Activated CD8-positive, alpha-beta T cell treated with anti-CD3 and anti-CD28 coated beads, Interleukin-2, amount 10 ng/mL, durations not matched to agents 7 days and 5 days (primary cell): ENCODE results near the gene PRDM5. TPM values are rescaled to one million over a fixed set of nuclear protein-coding genes. Genes with fewer than 3 reads are reported as not detected.

Experiments used
- ATAC-seq: fragments of 150-1000 bp; cut with Tn5 transposase; one replicate; pipeline ENCODE4 v1.10.0; 2021; ENCODE audit warnings: moderate library complexity
- CTCF ChIA-PET: fragments of 350-600 bp; sonication (Branson Sonifier 250); formaldehyde crosslinking; loops from one replicate; lab custom pipeline; 2021; ENCODE audit warnings: antibody characterized with exemption; lab: Charles Lee
- POLR2A ChIA-PET: fragments of 350-600 bp; sonication (Branson Sonifier 250); formaldehyde crosslinking; loops from one replicate; lab custom pipeline; 2021; ENCODE audit warnings: antibody characterized with exemption; lab: Charles Lee
- DNase-seq: peaks from one replicate; pipeline ENCODE4 v3.0.0-alpha.2; 2020
- H3K27ac Mint-ChIP-seq: one replicate; pipeline ENCODE4 v1.8.0; 2021; ENCODE audit warnings: mild to moderate bottlenecking, mixed read lengths
- H3K27me3 Mint-ChIP-seq: one replicate; pipeline ENCODE4 v1.8.0; 2021; ENCODE audit warnings: low read depth, mixed read lengths
- H3K36me3 Mint-ChIP-seq: one replicate; pipeline ENCODE4 v1.8.0; 2021; ENCODE audit warnings: low read depth, mixed read lengths
- H3K4me1 Mint-ChIP-seq: one replicate; pipeline ENCODE4 v1.8.0; 2021; ENCODE audit warnings: low read depth, mixed read lengths
- H3K4me3 Mint-ChIP-seq: one replicate; pipeline ENCODE4 v1.8.0; 2021; ENCODE audit warnings: mild to moderate bottlenecking, mixed read lengths
- H3K9me3 Mint-ChIP-seq: one replicate; pipeline ENCODE4 v1.8.0; 2022; ENCODE audit warnings: mixed read lengths; ENCODE audit not compliant: insufficient read depth
- total RNA-seq, 2 experiments: library from RNA; stranded (reverse); gene quantifications; one replicate each; pipeline ENCODE4 v1.2.3, GENCODE V29; 2021

PRDM5 gene
- total RNA-seq, 2 experiments from 2014 or later = 0.05 to 0.16 TPM

DNA sequence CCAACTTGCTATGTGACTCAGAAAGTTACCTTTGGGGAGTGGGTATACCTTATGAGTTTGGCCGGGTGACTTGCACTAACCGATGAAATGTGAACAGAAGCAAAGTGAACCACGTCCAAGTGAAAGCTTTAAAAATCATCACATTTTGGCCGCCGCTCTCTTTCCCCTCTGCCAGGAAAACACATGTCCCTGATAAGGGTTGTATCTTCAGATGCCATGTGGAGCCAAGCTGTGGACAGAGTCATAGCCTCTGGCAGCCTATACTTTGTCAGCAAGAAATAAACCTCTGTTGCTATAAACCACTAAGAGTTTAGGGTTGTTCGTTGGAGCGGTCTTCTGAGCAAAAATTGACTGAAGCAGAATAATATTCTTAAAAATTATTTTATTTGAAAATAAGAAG lies 92.3 kb downstream of the PRDM5 start:
- Mint-ChIP-seq H3K27me3 (no peaks in the 10 kb centered on the region), H3K4me3 (no peak overlapping the region), H3K36me3 (no peaks in the 10 kb centered on the region), H3K27ac (no peak overlapping the region), H3K9me3 (no peaks in the 10 kb centered on the region), H3K4me1 (no peaks in the 10 kb centered on the region)
- DNase-seq (no peak), ATAC-seq (no peak)
- ChIA-PET POLR2A (no interaction called here), CTCF (interaction anchor here (3.9 kb wide), 1 partner anchor 14 kb away, joined by 17 read pairs; no protein-coding TSS in a partner anchor)

DNA sequence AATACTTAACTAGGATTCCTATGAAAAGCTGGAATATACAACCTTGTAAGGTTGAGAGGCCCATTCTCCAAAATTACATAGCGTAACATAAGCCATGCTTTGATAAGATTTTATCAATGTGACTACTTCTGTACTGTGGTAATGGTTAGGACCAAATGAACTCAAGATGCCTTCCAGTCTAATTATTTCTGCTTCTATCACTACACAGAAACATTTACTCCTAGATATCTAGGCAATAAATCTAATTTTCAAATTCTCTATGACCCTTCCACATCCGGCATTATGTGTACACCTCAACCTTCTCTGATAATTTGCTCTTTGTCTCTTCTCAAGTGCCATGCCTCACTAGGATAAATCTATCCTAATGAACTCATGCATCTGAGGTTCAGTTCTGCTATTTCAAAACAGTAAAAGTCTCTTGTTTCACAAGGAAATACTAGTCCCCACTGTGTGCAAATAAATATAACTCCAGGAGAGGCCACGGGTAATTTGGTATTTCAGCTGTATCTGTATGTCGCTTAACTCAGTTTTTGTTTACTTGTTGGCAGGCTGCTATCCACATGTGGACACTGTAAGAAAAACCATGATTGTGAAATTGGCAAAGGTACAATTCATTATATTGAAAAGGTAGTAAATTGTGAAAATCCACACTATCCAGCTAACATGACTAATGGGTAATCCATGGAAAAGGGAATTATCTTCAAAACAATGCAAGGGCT lies 93.3 kb downstream of the PRDM5 start:
- CTCF ChIA-PET = interaction anchor here (3.9 kb wide), 1 partner anchor 15 kb away, joined by 17 read pairs; no protein-coding TSS in a partner anchor
- POLR2A ChIA-PET = no interaction called here

DNA sequence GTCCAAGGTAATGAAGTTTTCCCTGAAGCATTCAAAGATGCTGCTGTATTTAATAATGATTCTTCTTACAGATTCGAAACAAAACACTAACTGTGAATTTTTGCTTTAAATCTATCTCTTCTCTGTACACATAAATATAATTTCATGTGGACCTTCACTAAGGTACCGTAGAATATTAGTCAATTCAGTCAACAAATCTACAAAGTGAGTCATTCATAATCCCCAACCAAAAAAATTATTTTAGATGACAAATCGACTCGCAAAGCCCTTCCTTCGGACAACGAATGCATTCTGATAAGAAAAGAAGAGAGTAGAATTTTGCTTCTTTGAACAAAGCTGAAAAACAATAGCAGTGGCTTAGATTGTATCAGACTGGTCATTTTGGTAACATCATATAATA lies 95.7 kb downstream of the PRDM5 start:
- POLR2A ChIA-PET = no interaction called here
- ATAC-seq = no peak
- Mint-ChIP-seq H3K27me3 (no peaks in the 10 kb centered on the region), H3K27ac (no peak overlapping the region), H3K36me3 (no peaks in the 10 kb centered on the region), H3K9me3 (no peaks in the 10 kb centered on the region), H3K4me3 (no peak overlapping the region), H3K4me1 (no peaks in the 10 kb centered on the region)
- DNase-seq = no peak
- CTCF ChIA-PET = no interaction called here

More for the DNA sequence above, 93.3 kb downstream of the PRDM5 start:
- no peaks in the 10 kb centered on the region for H3K36me3 Mint-ChIP-seq
- DNase-seq (no peak), ATAC-seq (no peak)
- no peak overlapping the region for H3K27ac Mint-ChIP-seq
- no peak overlapping the region for H3K4me3 Mint-ChIP-seq
- H3K4me1 Mint-ChIP-seq = no peaks in the 10 kb centered on the region
- H3K27me3 Mint-ChIP-seq = no peaks in the 10 kb centered on the region
- no peaks in the 10 kb centered on the region for H3K9me3 Mint-ChIP-seq

- ATAC-seq (no peak), DNase-seq (no peak)
- Mint-ChIP-seq H3K4me1 (no peaks in the 10 kb centered on the region), H3K9me3 (no peaks in the 10 kb centered on the region), H3K27ac (no peak overlapping the region), H3K36me3 (no peaks in the 10 kb centered on the region), H3K27me3 (no peaks in the 10 kb centered on the region), H3K4me3 (no peak overlapping the region)
- CTCF ChIA-PET = no interaction called here
- POLR2A ChIA-PET = no interaction called here
These were observed 96.1 kb downstream of the PRDM5 start for GRCh38 chr4:120826449-120826848.

GRCh38 chr4:120824946-120825345 lies 97.6 kb downstream of the PRDM5 start:
- Mint-ChIP-seq H3K9me3 (no peaks in the 10 kb centered on the region), H3K4me3 (no peak overlapping the region), H3K4me1 (peaks cover under 1% of the 10 kb centered on the region), H3K27me3 (no peaks in the 10 kb centered on the region), H3K36me3 (no peaks in the 10 kb centered on the region), H3K27ac (no peak overlapping the region)
- DNase-seq (no peak), ATAC-seq (no peak)
- ChIA-PET CTCF (no interaction called here), POLR2A (no interaction called here)

DNA sequence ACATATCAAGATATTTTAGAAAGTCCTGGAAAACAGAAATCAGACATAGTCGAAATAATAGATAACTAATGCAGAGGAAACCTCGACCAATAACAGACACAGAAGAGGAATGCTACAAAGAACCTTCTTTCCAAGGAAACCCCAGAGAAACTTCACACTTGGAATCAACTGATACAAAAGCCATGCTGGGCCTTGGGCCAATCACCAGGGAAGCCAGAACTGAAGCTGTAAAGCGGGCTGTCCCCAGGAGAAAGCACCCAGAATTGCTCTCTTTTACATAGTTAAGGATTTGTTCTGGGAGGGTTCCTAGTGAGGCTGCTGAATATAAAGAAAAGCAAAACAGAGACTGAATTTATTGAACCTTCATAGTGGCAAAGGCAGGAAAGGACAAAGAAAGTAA lies 100.5 kb downstream of the PRDM5 start:
- H3K4me3 Mint-ChIP-seq = no peak overlapping the region
- no peak overlapping the region for H3K27ac Mint-ChIP-seq
- H3K36me3 Mint-ChIP-seq = no peaks in the 10 kb centered on the region
- no peaks in the 10 kb centered on the region for H3K27me3 Mint-ChIP-seq
- no peaks in the 10 kb centered on the region for H3K9me3 Mint-ChIP-seq
- peaks cover 3% of the 10 kb centered on the region for H3K4me1 Mint-ChIP-seq
- ChIA-PET CTCF (no interaction called here), POLR2A (no interaction called here)
- ATAC-seq (no peak), DNase-seq (no peak)

- H3K36me3 Mint-ChIP-seq = no peaks in the 10 kb centered on the region
- CTCF ChIA-PET = no interaction called here
- POLR2A ChIA-PET = no interaction called here
These were observed 101.5 kb downstream of the PRDM5 start for GRCh38 chr4:120821029-120821428.

DNA sequence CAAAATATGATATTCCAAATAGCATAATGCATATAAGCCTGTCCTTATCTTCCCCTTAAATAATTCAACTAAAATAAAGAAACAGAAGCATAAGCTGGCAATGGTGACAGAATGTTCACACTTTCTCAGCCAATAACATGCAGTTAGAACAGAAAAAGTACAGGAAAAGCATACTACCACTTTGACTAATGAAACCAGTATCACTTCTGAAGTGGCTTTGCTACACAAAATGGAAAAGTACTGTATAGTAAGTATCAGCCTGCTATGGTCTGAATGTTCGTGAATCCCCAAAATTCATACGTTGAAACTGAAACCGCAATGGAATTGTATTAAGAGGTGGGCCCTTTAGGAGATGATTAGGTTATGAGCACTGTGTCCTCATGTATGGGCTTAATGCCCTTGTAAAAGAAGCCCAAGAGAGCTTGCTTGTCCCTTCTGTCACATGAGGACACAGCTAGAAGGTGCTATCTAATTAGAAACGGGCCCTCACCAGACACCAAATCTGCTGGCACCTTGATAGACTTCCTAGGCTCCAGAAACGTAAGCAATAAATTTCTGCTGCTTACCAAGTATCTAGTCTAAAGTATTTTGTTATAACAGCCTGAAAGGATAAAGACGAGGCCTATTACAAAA lies 102.6 kb downstream of the PRDM5 start:
- CTCF ChIA-PET = interaction anchor here (0.7 kb wide), 1 partner anchor 17 kb away, joined by 3 read pairs; no protein-coding TSS in a partner anchor
- ATAC-seq = no peak
- Mint-ChIP-seq H3K9me3 (no peaks in the 10 kb centered on the region), H3K27ac (no peak overlapping the region), H3K4me1 (peaks cover 5% of the 10 kb centered on the region), H3K4me3 (no peak overlapping the region), H3K36me3 (no peaks in the 10 kb centered on the region), H3K27me3 (no peaks in the 10 kb centered on the region)
- DNase-seq = no peak
- POLR2A ChIA-PET = no interaction called here

More at GRCh38 chr4:120821029-120821428, 101.5 kb downstream of the PRDM5 start:
- ATAC-seq = no peak
- no peak overlapping the region for H3K27ac Mint-ChIP-seq
- DNase-seq = no peak
- no peaks in the 10 kb centered on the region for H3K9me3 Mint-ChIP-seq
- H3K27me3 Mint-ChIP-seq = no peaks in the 10 kb centered on the region
- no peak overlapping the region for H3K4me3 Mint-ChIP-seq
- H3K4me1 Mint-ChIP-seq = peaks cover 5% of the 10 kb centered on the region

DNA sequence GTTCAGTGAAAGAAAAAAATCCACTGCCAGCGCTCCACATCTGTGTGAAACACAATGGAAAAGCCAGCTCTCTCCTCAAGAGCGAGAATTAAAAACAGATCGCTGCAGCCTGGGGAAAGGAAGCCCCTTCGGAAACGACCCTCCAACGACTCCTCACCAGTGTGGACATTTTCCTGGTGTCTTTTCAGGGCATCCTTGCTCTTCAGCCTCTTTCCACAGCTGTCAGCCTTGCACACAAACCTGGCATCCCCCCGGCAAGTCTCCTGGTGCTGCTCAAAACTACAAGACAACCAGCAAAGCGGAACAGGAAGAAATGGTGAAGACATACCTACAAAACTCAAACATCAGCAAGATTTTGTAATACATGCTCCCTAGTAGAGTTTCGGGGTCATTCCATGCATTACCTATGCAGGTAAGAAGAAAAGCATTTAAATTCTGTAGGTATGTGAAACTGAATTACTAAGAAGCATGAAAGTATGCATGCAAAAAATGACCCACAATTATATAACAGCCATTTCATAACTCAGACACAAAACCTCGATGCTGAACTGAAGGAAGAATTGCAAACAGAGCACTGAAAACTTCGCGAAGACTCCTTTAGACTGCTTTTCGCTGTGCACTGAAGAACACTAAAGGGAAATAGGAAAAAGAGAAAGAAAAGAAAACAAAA lies 106.1 kb downstream of the PRDM5 start:
- H3K4me1 Mint-ChIP-seq = peaks cover 5% of the 10 kb centered on the region
- no peak for DNase-seq
- H3K27ac Mint-ChIP-seq = no peak overlapping the region
- no peaks in the 10 kb centered on the region for H3K27me3 Mint-ChIP-seq
- ChIA-PET CTCF (interaction anchor here (1.0 kb wide), 1 partner anchor 94 kb away, joined by 3 read pairs; no protein-coding TSS in a partner anchor), POLR2A (no interaction called here)
- no peak for ATAC-seq
- H3K9me3 Mint-ChIP-seq = no peaks in the 10 kb centered on the region
- peak overlapping the region; percentile 34 for H3K4me3 Mint-ChIP-seq
- no peaks in the 10 kb centered on the region for H3K36me3 Mint-ChIP-seq

DNA sequence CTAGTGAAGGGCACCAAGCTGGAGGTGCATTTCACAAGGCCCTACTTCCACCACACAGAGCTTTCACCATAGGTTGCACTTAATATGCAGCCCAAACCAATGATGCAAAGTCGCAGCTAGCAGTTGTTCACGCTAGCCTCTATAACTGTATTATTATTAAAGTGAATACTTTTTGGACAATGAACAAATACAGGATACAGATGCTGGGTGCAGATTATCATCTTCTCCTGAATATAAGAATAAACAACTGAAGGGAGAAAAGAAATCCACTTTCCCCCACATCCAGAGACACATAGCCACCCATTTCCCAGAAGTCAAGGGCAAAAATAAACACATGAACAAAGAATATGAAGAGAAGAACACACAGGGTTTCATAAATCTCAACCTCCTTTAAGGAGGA lies 107.2 kb downstream of the PRDM5 start:
- H3K27me3 Mint-ChIP-seq = no peaks in the 10 kb centered on the region
- DNase-seq (no peak), ATAC-seq (no peak)
- ChIA-PET POLR2A (no interaction called here), CTCF (interaction anchor here (1.6 kb wide), 1 partner anchor 29 kb away, joined by 4 read pairs; no protein-coding TSS in a partner anchor)
- no peak overlapping the region for H3K27ac Mint-ChIP-seq
- no peaks in the 10 kb centered on the region for H3K9me3 Mint-ChIP-seq
- no peak overlapping the region for H3K4me3 Mint-ChIP-seq
- no peaks in the 10 kb centered on the region for H3K36me3 Mint-ChIP-seq
- peaks cover 5% of the 10 kb centered on the region for H3K4me1 Mint-ChIP-seq

GRCh38 chr4:120814886-120815285 lies 107.6 kb downstream of the PRDM5 start:
- POLR2A ChIA-PET = no interaction called here
- Mint-ChIP-seq H3K4me1 (peaks cover 5% of the 10 kb centered on the region), H3K4me3 (no peak overlapping the region), H3K9me3 (no peaks in the 10 kb centered on the region), H3K27ac (no peak overlapping the region), H3K36me3 (no peaks in the 10 kb centered on the region), H3K27me3 (no peaks in the 10 kb centered on the region)
- CTCF ChIA-PET = interaction anchor here (1.6 kb wide), 1 partner anchor 30 kb away, joined by 4 read pairs; no protein-coding TSS in a partner anchor
- ATAC-seq (no peak), DNase-seq (no peak)

DNA sequence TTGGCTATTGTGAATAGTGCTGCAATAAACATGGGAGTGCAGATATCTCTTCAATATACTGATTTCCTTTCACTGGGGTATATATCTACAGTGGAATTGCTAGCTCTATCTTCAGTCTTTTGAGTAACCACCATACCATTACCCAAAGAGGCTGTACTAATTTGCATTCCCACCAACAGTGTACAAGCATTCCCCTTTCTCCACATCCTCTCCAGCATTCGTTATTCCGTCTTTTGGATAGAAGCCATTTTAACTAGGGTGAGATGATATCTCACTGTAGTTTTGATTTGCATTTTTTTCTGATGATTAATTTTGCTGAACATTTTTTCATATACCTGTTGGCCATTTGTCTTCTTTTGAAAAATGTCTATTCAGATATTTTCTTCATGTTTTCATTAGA lies 110.3 kb downstream of the PRDM5 start:
- ChIA-PET CTCF (interaction anchor here (2.1 kb wide), 1 partner anchor 32 kb away, joined by 4 read pairs; no protein-coding TSS in a partner anchor), POLR2A (no interaction called here)
- no peak for ATAC-seq
- H3K4me1 Mint-ChIP-seq = peaks cover 2% of the 10 kb centered on the region
- no peaks in the 10 kb centered on the region for H3K36me3 Mint-ChIP-seq
- H3K9me3 Mint-ChIP-seq = no peaks in the 10 kb centered on the region
- no peaks in the 10 kb centered on the region for H3K27me3 Mint-ChIP-seq
- H3K4me3 Mint-ChIP-seq = no peak overlapping the region
- no peak overlapping the region for H3K27ac Mint-ChIP-seq
- no peak for DNase-seq
